SIG-M5 treated with dmso at 0.1 percent for 504 hours (cell line): ENCODE data around the gene ADCY4.

Source experiments
- DNase-seq: peaks from one replicate; lab custom pipeline; 2025; ENCODE audit not compliant: unreplicated experiment; lab: John Stamatoyannopoulos, UW

ADCY4 gene

DNA sequence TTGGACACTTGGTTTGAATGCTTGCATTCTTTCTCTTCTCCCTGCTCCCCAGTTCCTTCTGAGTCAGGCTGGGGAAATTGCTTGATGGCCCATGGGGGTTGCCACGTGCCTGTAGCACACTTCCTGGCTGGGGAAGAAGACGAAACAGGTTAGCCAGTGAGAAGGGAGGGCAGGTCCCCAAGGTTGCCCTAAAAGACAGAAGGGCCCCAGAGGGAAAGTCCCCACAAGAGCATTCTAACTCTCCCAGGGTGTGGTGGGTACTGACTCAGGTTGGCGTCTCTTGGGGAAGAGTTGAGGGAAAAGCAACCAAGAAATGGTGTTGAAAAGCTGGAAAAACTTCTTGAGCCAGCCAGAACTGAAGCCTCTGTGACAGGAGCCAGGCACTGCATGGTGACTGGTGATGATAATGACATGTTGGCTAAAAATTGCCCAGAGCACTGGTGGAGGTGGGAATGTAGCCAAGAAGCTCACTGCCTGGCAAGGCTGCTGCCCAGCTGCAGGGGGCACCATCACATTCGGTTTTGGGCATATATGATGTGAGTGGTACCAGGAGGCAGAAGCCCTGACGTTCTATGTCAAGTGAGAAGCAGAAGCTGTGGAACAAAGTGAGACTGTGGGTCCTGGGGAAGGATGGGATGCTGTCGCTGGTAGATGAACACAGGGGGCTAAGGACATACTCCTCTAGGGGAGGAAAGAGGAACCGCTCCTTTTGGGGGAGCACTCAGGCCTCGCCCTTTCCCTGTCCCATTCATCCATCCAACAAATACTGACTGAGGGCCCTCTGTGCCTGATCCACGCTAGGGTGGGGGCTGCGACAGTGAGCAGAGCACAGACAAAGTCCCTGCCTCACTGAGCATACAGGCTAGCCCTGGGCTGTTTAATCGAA, 55.3 kb downstream of the ADCY4 start:
- DNase-seq, result peak; percentile 15

DNA sequence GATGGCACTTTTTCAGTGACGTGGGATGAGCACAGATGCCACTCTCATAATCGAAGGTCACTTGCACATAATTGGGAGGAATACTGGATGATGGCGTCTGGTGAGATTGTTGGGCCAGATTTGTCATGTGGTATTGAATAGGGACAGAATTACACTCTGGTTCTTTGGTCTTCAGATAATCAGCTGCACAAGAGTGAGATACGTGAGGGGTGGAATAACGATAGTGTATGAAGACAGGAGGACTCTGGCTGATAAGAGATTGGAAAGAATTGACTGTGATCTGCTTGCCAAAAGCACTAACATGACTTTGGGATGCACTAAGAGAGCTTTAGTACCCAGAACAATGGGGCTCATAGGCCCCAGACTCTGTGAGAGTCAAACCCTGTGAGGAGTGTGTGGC, 56.4 kb downstream of the ADCY4 start:
- DNase-seq, result no peak

DNA sequence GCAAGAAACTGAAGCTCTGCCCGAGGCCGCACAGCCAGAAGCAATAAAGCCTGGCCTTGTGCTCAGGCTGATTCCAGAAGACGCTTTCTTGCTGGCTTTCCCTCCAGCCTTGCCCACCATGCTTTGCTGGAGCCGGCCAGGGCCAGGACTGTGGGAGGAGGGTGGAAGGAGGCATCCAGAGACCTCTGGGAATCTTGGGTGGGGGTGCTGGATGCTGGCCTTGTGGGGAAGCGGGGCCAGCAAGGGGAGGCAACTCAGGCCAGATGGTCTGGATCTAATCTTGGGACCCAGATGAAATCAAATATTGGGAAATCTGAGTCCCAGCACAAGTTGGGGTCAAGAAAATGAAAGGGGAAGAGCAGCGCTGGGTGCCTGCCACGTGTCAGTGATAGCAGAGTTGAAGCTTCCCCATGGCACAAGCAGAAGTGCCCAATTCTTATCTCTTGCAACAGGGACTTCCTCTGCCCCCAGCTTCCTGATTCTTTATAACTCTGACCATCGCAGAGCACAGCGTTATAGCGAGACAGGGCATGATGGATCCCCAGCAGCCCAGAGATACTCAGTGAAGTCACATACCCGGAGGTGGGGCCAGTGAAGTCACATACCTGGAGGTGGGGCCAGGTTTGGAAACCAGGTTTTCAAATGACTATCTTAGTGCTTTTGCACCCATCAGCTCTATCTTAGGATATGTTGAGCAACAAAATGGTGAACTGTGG, 57.1 kb downstream of the ADCY4 start:
- DNase-seq, result peak; percentile 85

DNA sequence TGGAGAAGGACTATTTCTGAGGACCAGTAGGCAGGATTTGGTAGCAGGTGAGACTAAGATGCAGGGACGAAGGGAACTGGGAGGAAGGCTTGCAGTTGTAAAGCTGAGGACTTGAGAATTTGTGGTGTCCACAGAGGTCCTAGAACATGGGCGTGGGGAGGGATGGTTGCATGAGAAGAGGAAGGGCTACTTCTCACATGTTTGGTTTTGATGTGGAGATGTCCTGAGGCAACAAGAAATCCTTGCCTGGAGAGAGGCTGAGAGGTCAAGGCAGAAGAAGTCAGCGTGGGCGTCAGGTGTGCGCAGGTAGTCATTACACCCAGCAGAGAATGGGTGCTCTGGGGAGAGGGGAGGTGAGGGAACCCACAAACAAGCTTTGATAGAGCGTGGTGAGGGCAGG, 57.8 kb downstream of the ADCY4 start:
- no peak for DNase-seq

DNA sequence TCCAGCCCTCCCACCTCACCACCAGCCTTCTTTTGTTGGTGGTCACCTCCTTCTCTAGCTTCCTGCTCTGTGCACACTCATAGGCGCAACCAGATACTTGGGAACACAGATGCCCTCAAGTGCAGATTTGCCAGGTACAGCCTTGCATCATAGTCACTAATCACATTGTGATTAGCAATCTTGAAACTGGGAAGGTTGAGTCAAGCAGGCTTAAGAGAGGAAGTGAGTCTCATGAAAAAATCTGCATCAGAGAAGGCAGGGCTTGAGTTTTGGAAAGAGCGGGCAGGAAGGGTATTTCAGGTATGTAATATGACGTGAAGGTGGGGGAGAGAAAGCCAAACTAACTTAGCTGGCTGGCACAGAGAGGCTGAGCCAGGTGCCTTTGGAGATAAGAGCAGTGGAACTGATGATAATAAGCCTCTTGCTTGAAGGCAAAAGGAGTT, 60.7 kb downstream of the ADCY4 start:
- peak; percentile 84 for DNase-seq

DNA sequence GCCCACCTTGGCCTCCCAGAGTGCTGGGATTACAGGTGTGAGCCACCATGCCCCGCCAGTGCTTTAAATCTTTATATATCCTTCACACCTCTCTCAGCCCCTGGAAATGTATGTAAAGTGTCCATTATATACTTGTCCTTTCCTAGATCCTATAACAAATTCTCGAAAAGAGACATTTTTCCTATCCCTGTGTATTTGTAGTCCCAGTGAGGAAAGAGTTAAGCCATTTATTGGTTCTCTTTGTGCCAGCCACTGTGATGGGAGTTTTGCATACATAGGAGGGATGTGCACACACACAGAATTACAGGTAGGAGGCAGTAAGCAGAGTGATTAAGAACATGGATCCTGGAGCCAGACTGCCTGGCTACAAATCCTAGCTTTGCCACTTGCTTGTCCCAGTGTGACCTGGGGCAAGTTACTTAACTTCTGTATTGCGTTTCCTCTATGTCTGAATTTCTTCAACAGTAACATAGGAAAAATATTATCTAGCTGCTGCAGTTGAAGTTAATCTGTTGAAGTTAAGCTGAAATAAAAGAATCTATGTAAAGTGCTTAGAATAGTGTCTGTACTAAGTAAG, 61.4 kb downstream of the ADCY4 start:
- no peak for DNase-seq

DNA sequence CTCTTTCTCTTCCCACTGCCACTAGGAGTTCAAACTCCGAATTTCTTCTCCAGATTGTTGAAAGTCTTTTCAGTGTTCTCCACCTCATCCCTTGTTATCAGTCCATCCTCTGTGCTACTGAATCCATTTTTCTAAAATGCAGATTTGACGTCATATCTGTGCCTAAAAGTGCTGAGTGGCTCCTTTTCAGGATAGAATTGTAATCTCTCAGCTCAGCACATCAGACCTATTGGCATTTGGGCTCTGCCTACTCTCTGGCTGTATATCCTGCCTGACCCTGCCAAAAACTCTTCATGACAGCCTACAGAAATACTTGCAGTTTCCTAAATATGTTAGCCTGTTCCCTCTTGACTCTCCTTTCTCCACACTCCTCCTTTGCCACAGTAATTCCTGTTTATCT, 62.4 kb downstream of the ADCY4 start:
- no peak for DNase-seq

DNA sequence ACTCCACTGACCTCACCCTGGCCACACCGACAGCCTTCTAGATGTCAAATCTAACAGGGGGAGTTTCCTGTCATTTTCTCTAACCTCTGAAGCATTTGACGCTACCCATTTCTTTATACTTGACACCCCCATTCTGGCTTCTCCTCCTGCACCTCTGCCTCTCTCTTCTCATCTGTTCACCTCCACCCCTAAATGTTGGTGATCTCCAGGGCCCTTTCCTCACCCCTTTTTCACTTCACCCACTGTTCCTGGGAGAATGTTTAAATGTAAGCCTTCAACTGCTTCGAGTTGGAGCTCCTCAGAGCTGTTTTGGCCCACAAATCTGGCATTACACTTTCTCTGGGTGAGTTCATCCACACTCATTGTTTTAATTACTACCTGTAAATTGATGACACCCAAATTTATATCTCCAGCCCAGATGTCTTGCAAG, 63.0 kb downstream of the ADCY4 start:
- DNase-seq, result no peak

DNA sequence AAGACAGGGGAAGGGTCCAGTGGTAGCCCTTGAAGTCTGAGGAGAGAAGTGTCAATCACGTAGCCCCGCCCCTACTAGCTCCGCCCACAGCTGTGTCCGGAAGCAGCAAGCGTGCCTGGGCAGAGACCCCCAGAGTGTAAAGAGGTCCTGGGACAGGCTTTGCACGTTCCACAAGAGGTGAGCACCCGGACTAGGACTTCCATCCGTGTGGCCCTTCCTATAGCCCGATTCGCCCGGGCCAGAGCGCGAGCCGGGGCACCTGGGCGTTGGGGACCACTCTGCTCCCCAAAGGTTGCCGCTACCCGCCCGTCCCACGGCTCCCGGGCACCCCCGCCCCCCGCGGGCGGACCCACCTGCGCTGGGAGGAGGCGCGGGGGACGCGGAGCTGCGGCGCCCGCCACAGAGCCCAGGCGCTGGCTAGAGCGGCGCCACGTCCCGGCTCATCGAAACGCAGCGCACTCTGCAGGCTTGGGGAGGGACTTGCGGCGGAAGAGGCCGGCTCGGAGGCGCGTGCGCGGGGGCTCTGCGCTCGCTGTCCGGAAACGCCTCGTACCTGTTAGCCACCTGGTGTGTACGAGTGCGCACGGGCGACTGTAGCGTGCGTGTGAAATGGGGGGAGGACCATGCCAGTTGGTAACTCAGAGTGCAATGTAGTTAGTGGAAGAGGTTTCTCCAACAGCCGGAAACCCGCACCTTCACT, 63.6 kb downstream of the ADCY4 start, which contains the start of gene RABGGTA:
Gene RABGGTA (minus strand): TSS at position 464 of the 700 bp plus-strand sequence. CDS start 482 bp downstream, outside the sequence.
- peak; percentile 86 for DNase-seq

DNA sequence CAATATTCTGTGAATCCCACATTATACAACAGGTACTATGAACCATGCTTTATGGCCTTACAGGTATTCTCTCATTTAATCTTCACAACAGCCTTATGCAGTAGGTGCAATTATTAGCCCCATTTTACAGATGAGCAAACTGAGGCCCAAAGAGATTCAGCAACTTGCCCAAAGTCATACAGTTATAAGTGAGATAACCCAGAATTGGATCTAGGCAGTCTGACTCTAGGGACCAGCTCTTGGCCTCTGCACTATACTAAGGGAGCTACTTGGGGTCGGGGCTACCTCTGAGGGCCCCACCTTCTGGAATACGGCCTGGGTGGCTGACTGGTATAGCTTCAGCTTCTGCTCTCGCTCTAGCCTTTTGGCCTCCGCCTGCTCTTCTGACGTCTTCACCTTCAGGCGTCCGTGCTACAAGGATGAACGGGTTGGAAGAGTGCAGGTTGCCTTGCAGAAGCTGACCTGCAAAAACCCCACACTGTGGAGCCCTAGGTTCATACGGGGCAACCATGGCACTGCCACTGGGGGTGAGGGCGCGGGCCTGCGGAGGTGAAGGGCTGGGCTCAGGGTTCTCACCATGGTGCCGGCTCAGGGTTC, 64.2 kb downstream of the ADCY4 start:
- DNase-seq, result no peak

DNA sequence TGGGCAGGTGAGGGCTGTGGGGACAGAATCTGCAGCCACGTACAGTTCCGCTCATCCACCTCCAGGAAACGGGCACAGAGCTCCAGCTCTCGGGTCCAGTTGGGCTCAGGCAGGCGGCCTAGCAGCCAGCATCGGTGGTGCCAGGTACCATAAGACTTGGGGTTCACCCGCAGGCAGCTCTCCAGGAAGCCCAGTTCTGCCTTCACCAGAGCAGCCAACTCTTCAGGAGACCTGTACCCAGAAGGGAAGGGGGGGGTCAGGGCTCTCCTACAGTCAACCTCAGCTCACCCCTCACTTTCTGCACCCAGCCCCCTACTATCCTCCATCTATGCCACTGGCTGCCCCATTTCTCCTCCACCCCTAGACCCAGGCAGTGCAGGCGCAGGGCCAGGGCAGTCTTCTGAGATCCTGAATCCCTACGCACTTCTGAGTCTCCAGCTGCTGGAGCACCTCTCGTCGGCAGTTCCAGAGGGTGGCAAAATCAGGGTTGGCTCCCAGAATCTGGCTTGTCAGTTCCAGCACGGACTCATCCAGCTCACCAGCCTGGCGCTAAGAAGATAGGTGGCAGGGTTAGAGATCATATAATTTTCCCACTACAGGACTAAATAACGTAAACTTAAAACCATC, 64.8 kb downstream of the ADCY4 start:
- no peak for DNase-seq

DNA sequence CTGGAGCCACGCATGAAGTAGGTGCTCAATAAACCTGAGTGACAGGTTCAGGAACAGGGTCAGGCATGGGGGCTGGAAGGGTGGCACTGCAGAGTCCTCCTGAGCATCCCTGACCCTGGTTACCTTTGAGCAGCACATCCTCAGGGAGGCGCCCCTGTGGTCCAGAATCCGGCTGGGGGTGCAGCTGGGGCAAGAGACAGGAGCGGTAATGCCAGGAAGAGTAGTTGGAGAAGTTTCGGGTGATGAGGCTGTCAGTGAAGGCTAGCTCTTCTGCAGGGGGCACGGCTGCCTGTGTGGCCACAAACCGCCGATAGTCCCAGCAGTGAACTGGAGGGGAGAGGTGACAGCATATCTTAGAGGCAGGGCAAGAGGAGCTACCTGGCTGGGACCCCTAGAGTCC, 65.5 kb downstream of the ADCY4 start:
- DNase-seq, result no peak
